ENCODE data around the gene RFX1.

- TF ChIP-seq CTCF (IDR thresholded peaks at IDR 0.05), result no peak
- no peak for TF ChIP-seq POLR2A (IDR thresholded peaks at IDR 0.05)
Observed at GRCh38 chr19:14003251-14004055, 2.7 kb downstream of the RFX1 start.
